GM12891 (cell line): ENCODE data around the gene LRRC47.

Source experiments
- POLR2A ChIP-seq: IDR thresholded peaks from 2 replicates; pipeline ENCODE4 v1.6.1; 2011; ENCODE audit warnings: low read depth, low read length, control low read depth
- POLR2AphosphoS5 ChIP-seq: IDR thresholded peaks from 2 replicates; pipeline ENCODE4 v1.6.1; 2011; ENCODE audit warnings: low read depth, low read length, control low read depth
- POU2F2 ChIP-seq: IDR thresholded peaks from 2 replicates; pipeline ENCODE4 v1.6.1; 2011; ENCODE audit warnings: low read depth, mild to moderate bottlenecking, control low read depth, low read length, moderate library complexity
- SPI1 ChIP-seq: IDR thresholded peaks from 2 replicates; pipeline ENCODE4 v1.6.1; 2011; ENCODE audit warnings: low read depth, low read length, control low read depth
- TAF1 ChIP-seq: IDR thresholded peaks from 2 replicates; pipeline ENCODE4 v1.6.1; 2011; ENCODE audit warnings: low read depth, low read length, control low read depth

DNA sequence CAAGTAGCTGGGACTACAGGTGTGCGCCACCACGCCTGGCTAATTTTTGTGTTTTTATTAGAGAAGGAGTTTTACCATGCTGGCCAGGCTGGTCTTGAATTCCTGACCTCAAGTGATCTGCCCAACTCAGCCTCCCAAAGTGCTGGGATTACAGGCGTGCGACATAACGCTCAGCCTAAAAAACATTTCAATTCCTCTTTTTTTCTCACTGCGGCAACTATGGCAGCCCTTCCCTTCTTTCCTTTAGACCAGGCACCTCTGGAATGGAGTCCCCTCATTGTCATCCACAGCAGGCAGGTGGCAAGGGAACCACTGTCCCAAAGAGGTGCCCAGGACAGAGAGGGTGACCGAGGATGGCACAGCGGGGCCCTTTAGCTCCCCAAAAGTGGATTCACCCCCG, 46.6 kb upstream of the LRRC47 start:
- TF ChIP-seq POLR2AphosphoS5: no peak
- no peak for TF ChIP-seq POLR2A
- no peak for TF ChIP-seq TAF1
- TF ChIP-seq SPI1: no peak
- TF ChIP-seq POU2F2: no peak
